SJCRH30 (cell line): Measurements from ENCODE around the gene SNAP47. TPM values are rescaled to one million over a fixed set of nuclear protein-coding genes. Genes with fewer than 3 reads are reported as not detected.
A peak's percentile ranks its signal among the peaks of the same experiment; 100 is the strongest.

Source experiments
- DNase-seq, 2 experiments: peaks; one replicate each; pipeline ENCODE4 v3.0.0-alpha.2; 2015 to 2020
- H3K27ac ChIP-seq: fragments of 250-450 bp; sonication (Bioruptor Pico); 2 replicates; pipeline ENCODE4 v1.5.1; 2020; ENCODE audit warnings: mild to moderate bottlenecking, moderate library complexity
- H3K27me3 ChIP-seq: fragments of 250-450 bp; sonication (Bioruptor Pico); 2 replicates; pipeline ENCODE4 v1.5.1; 2020; ENCODE audit warnings: mild to moderate bottlenecking, moderate library complexity
- H3K36me3 ChIP-seq: fragments of 250-450 bp; sonication (Bioruptor Pico); 2 replicates; pipeline ENCODE4 v1.5.1; 2020; ENCODE audit warnings: mild to moderate bottlenecking, moderate library complexity
- H3K4me1 ChIP-seq: fragments of 250-450 bp; sonication (Bioruptor Pico); 2 replicates; pipeline ENCODE4 v1.5.1; 2020; ENCODE audit warnings: mild to moderate bottlenecking, moderate library complexity
- H3K4me3 ChIP-seq: fragments of 250-450 bp; sonication (Bioruptor Pico); 2 replicates; pipeline ENCODE4 v1.5.1; 2020; ENCODE audit warnings: mild to moderate bottlenecking, moderate library complexity
- H3K9me3 ChIP-seq: fragments of 250-450 bp; sonication (Bioruptor Pico); replicated peaks from 2 replicates; pipeline ENCODE4 v1.5.1; 2020; ENCODE audit warnings: mild to moderate bottlenecking, moderate library complexity
- total RNA-seq: library from RNA; depleted of rRNA; stranded (reverse); fragments of >200 nt; shearing (Covaris generic); gene quantifications from 2 replicates; pipeline ENCODE4 v1.2.3, GENCODE V29; 2014

The SNAP47 gene
- total RNA-seq, 1 experiment from 2014 or later: 40.0 TPM

- Histone ChIP-seq H3K4me3 (no peak overlapping the region), H3K9me3 (no peaks in the 10 kb centered on the region), H3K27ac (peak overlapping the region; percentile 81), H3K4me1 (peaks cover 36% of the 10 kb centered on the region), H3K36me3 (no peaks in the 10 kb centered on the region), H3K27me3 (no peaks in the 10 kb centered on the region)
- no peak for DNase-seq
Observed at GRCh38 chr1:227775841-227776240, 40.6 kb downstream of the SNAP47 start.

DNA sequence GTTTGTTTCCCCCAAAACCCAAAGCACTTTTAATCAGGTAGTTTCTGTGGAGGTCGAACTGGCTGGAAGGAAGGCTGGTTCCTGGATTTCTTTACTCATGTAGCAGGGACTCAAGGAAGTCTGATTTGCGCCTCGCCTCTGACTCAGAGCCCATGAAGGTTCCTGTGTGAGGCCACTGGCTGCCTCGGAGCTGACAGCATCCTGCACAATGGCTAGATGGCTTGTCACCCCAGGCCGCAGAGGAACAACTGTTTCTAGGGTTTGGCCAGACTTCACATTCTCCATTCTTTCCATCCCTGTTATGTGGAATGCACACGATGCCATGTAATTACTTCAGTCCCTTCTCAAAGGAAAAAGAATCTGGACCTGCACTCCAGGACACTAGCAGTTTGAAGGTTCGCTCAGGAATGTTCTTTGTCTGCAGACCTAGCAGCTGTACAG, 41.1 kb downstream of the SNAP47 start:
- no peak overlapping the region for H3K4me3 ChIP-seq
- no peaks in the 10 kb centered on the region for H3K27me3 ChIP-seq
- H3K9me3 ChIP-seq: no peaks in the 10 kb centered on the region
- DNase-seq: peak; percentile 80 to 81
- no peaks in the 10 kb centered on the region for H3K36me3 ChIP-seq
- peak overlapping the region; percentile 81 for H3K27ac ChIP-seq
- H3K4me1 ChIP-seq: peaks cover 36% of the 10 kb centered on the region

DNA sequence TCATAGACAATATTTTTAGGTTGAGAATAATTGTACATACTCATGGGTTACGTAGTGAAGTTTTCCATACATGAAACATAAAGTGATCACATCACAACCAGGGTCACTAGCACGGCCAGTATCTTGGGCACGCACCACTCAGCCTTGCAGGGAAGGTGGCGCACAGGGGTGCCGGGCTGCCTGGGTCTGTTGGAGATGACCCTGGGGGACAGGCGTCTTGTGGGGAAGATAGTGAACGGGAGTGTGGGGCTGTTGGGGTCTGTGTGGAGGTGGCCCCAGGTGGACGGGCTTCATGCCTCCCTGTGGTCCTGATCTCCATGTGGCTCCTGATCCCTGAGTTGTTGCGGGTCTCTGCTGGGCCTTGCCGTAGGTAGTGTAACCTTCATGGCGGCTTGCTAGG, 41.9 kb downstream of the SNAP47 start:
- DNase-seq: no peak
- Histone ChIP-seq H3K27ac (peak overlapping the region; percentile 81), H3K4me1 (peaks cover 36% of the 10 kb centered on the region), H3K4me3 (no peak overlapping the region), H3K27me3 (no peaks in the 10 kb centered on the region), H3K9me3 (no peaks in the 10 kb centered on the region), H3K36me3 (no peaks in the 10 kb centered on the region)

- no peak for DNase-seq
- Histone ChIP-seq H3K27me3 (no peaks in the 10 kb centered on the region), H3K36me3 (peaks cover under 1% of the 10 kb centered on the region; the same call in 1 of the 2 replicates), H3K27ac (peak overlapping the region; percentile 81), H3K4me1 (peaks cover 31% of the 10 kb centered on the region), H3K9me3 (no peaks in the 10 kb centered on the region), H3K4me3 (no peak overlapping the region)
Observed at GRCh38 chr1:227777646-227778045, 42.4 kb downstream of the SNAP47 start.

DNA sequence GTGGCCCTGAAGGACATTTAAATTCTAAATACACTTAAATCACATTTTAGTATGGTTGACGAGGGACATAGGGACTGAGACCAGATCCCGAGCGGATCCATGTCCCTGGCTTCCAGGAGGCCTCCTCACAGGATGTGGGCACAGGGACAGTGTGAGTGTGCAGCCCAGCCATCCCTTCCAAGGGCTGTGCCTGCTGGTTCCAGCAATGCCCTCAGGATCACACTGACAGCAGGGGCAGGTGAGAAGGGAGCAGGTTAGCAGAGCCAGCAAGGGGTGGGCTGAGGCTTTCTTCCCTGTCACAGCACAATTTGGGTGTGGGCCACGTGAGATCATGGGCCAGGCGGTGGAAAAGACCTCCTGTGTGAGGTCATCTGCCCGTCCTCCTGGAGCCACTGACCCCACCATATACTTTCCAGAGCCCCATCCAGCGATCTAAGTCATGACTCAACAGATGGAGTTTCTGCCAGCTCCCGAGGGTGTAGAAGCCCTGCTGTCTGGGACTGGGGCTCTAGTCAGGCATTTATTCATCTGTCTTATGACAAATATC, 43.2 kb downstream of the SNAP47 start:
- Histone ChIP-seq H3K27me3 (no peaks in the 10 kb centered on the region), H3K4me1 (peaks cover 30% of the 10 kb centered on the region), H3K9me3 (no peaks in the 10 kb centered on the region), H3K36me3 (peaks cover 5% of the 10 kb centered on the region; the same call in 1 of the 2 replicates), H3K4me3 (no peak overlapping the region), H3K27ac (no peak overlapping the region)
- DNase-seq: no peak

DNA sequence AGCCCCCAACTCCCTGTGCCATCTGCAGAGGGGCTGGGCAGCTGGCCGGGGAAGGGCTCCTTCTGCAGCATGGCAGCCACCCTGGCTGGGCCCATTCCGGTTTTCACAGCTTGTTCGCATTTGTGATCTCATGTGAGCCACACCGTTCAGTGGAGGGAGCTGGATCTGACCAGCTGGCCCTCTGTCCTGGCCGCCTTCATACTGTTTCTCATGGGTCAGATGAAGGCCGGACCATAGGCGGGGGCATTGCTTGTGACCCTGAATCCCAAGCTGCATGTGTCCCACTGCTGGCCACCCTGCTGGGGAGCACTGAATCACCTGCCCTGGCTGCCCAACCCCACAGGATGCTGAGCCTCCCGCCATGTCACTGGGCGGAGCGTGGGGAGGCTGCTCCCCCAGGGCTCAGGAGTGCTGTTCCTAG, 43.8 kb downstream of the SNAP47 start:
- Histone ChIP-seq H3K36me3 (peaks cover 5% of the 10 kb centered on the region; the same call in 1 of the 2 replicates), H3K27ac (no peak overlapping the region)

GRCh38 chr1:227779685-227780084, 44.5 kb downstream of the SNAP47 start:
- DNase-seq: no peak
- peaks cover 30% of the 10 kb centered on the region for H3K4me1 ChIP-seq

More for the DNA sequence above, 43.8 kb downstream of the SNAP47 start:
- Histone ChIP-seq H3K4me3 (no peak overlapping the region), H3K9me3 (no peaks in the 10 kb centered on the region), H3K4me1 (peaks cover 30% of the 10 kb centered on the region), H3K27me3 (no peaks in the 10 kb centered on the region)
- DNase-seq: no peak

DNA sequence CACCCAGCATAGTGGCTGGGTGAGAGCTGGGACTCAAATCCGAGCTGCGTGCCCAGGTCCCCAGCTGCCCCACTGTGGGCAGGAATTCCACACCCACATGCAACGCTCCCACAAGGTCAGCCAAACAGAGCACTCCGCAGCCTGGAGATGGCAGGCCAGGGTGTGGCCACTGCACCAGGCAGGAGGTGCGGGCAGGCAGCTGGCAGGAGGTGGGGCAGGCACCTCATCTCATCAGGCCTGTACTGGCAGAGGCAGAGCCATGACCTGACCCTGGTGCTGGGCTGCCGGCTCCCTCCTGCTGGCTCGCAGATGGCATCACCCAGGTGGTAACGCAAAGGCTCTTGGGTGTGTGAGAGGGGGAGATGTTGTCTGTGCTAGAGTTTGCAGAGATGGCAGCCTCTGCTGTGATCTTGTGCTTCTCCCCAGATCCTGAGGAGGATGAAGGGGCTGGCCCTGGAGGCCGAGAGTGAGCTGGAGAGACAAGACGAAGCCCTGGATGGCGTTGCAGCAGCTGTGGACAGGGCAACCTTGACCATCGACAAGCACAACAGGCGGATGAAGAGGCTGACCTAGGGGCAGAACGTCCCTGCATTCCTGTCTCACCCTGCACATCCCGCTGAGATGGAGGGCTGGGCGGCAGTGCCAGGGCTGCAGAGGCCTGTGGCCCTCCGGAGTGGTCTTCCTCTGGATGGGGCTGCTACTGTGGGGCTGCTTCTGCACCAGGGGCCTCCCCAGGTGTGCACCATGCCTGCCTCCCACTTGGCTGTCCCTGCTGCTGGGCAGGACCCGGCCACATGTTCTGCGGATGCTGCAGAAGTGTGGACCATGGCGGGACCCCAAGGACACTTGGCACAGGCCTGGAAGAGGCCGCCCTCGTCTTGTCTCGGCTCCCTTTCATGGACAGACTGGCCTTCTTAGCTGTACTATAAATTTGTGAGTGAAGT, 45.1 kb downstream of the SNAP47 start:
- Histone ChIP-seq H3K9me3 (no peaks in the 10 kb centered on the region), H3K36me3 (peaks cover 5% of the 10 kb centered on the region; the same call in 1 of the 2 replicates), H3K4me3 (no peak overlapping the region), H3K4me1 (peaks cover 24% of the 10 kb centered on the region), H3K27ac (no peak overlapping the region), H3K27me3 (no peaks in the 10 kb centered on the region)
- peak in 1 of 2 experiments; percentile 2 for DNase-seq

More at GRCh38 chr1:227779685-227780084, 44.5 kb downstream of the SNAP47 start:
- H3K36me3 ChIP-seq: peaks cover 5% of the 10 kb centered on the region; the same call in 1 of the 2 replicates
- no peak overlapping the region for H3K4me3 ChIP-seq
- no peak overlapping the region for H3K27ac ChIP-seq
- H3K27me3 ChIP-seq: no peaks in the 10 kb centered on the region
- H3K9me3 ChIP-seq: no peaks in the 10 kb centered on the region

DNA sequence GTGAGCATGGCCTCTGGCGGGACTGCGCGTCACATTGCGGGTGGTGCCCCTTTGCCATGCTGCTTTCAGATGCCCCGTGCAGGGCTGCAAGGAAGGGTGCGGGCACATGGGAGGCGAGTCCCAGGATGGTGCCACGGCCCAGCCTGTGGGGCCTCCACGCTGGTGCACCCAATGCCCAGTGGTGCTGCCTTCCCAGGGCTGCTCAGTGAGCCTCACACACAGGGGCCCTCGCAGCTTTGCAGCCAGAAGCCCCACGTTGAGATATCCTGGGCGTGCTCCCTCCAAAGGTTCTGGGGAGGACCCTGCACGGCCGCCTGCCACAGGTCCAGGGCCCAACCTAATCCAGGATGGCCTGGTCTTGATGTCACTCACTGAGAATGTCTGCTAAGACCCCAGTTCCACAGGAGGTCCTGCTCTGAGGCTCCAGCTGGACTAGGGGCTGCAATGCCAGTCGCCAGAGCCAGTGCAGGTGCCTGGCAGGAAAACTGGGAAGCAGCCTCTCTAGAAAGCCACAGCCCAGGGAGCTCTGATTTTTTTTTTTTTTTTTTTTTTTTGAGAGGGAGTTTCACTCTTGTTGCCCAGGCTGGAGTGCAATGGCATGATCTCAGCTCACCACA, 46.2 kb downstream of the SNAP47 start:
- H3K27ac ChIP-seq: no peak overlapping the region
- no peaks in the 10 kb centered on the region for H3K27me3 ChIP-seq
- no peaks in the 10 kb centered on the region for H3K9me3 ChIP-seq
- H3K4me3 ChIP-seq: no peak overlapping the region
- peaks cover 15% of the 10 kb centered on the region for H3K4me1 ChIP-seq
- peak in 1 of 2 experiments; percentile 2 for DNase-seq
- H3K36me3 ChIP-seq: peaks cover 5% of the 10 kb centered on the region; the same call in 1 of the 2 replicates

DNA sequence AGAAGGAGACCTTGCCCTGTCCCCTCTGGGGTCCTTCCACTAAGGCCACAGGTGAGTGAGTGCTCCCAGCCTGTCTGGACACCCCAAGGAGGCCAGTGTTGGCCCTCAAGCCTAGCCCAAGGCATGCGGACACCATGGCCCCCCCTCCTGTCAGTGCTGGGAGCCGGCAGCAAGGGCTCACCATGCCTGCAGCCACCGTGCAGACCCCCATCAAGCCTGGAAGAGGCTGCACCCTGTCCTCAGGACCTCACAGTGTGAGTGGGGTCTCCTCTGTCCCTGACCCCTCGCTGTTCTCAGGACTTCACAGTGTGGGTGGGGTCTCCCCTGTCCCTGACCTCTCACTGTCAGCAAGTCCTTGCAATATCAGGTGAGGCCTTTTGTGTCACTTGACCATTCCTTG, 47.0 kb downstream of the SNAP47 start:
- Histone ChIP-seq H3K9me3 (no peaks in the 10 kb centered on the region), H3K27ac (no peak overlapping the region), H3K4me1 (peaks cover 8% of the 10 kb centered on the region), H3K27me3 (no peaks in the 10 kb centered on the region), H3K4me3 (no peak overlapping the region), H3K36me3 (peaks cover 5% of the 10 kb centered on the region; the same call in 1 of the 2 replicates)
- no peak for DNase-seq

- H3K27me3 ChIP-seq: no peaks in the 10 kb centered on the region
- H3K9me3 ChIP-seq: no peaks in the 10 kb centered on the region
- H3K27ac ChIP-seq: no peak overlapping the region
- peaks cover 5% of the 10 kb centered on the region; the same call in 1 of the 2 replicates for H3K36me3 ChIP-seq
- no peak for DNase-seq
- no peaks in the 10 kb centered on the region; the same call in 1 of the 2 replicates for H3K4me1 ChIP-seq
- H3K4me3 ChIP-seq: no peak overlapping the region
Observed at GRCh38 chr1:227785094-227785804, 50.0 kb downstream of the SNAP47 start.

DNA sequence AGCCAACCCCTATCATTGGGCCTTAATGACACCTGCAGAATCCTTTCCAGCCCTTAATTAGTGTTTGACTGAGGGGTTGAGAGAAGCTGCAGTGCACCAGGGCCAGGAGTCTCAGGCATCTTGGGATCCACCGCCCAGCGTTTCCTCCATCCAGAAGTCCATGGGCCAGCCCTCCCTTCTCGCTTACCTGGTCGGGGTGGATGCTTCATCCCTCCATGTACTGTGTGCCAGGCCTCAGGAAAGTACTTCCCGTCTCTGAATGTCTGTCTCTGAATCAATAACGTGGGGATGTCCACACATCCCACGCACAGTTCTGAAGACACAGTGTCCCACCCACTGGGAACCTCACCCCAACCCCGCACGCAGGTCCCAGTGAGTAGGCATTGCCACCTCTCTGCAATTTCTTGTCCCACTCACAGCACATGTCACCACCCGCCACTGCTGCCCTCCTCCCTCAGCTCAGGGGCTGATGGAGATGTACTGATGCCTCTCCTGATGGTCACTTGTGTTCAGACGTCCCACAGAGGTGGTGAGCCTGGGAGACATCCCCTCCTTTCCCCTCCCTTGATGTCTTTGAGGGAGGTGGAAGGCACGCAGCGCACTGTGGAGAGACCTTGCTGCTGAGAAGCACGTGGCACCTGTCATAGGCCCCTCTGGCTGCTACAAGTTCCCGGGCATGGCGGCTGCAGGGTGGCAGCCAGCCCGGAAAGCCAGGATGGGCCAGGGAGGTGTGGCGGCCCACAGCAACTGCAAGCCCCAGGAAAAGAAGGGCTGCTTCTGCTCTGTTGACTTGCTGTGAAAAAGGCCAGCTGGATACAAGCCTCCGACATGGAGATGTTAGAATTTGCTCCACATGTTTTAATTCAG, 50.8 kb downstream of the SNAP47 start:
- peaks cover 5% of the 10 kb centered on the region; the same call in 1 of the 2 replicates for H3K36me3 ChIP-seq
- H3K27ac ChIP-seq: no peak overlapping the region
- no peaks in the 10 kb centered on the region for H3K9me3 ChIP-seq
- no peak for DNase-seq
- no peak overlapping the region for H3K4me3 ChIP-seq
- H3K4me1 ChIP-seq: no peaks in the 10 kb centered on the region; the same call in 1 of the 2 replicates
- H3K27me3 ChIP-seq: no peaks in the 10 kb centered on the region

DNA sequence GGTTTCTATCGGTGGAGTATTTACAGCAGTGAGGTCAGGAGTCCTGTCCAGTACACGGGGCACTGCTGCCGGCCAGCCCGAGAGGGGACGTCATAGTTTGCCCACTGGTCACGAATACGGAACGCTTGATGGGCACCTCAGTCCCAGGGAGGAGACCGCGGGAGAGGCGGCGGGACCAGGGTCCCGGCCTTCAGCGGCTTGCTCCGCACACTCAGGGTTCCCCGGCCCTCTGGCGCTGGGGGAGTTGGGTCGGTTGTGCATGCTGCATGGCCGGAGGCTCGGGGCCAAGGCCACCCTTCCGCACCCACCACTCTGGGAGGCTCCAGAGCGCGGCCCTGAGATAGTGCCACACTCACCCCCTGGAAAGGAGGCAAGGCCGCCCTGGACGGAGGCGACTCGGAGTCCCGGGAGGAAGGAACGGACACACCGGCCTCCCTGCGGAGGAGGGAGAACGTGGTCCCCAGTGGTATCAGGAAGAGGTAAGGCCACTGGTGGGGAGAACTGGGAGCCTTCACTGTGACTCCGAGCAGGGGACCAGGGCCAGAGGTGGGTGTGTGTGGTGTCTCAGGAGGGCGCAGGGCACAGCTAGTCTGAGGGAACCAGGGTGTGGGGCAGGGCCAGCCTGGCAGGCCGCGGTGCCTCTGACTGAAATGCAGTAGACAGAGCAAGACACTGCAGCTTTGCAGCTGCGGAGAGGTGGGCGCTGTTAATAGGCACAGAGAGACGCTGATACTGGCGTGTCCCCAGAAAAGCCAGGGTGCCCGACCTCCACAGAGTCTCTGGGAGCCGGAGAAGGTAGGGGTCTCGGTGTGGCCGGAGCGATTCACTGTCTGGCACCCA, 51.7 kb downstream of the SNAP47 start:
- Histone ChIP-seq H3K27me3 (no peaks in the 10 kb centered on the region), H3K36me3 (peaks cover 5% of the 10 kb centered on the region; the same call in 1 of the 2 replicates), H3K9me3 (no peaks in the 10 kb centered on the region), H3K4me1 (no peaks in the 10 kb centered on the region; the same call in 1 of the 2 replicates), H3K27ac (no peak overlapping the region), H3K4me3 (no peak overlapping the region)
- no peak for DNase-seq
